ENCODE results near the gene USP34.

GRCh38 chr2:61338447-61338846, 132.4 kb downstream of the USP34 start:
- TF ChIP-seq POLR2AphosphoS5 (IDR thresholded peaks at IDR 0.05; ENCODE audit: low read depth, low read length), result no peak
- TF ChIP-seq REST (IDR thresholded peaks at IDR 0.05; ENCODE audit: insufficient read depth in 1 of 2, low read depth in 2 of 2, low read length in 1 of 2), result no peak
